ENCODE results near the gene OR13C5. TPM values are rescaled to one million over a fixed set of nuclear protein-coding genes. Genes with fewer than 3 reads are reported as not detected.
"Not testable (repeated sequence)": the region's sequence is repeated elsewhere in the genome, so short reads cannot be mapped to it uniquely, and the experiment has no call there.

The OR13C5 gene
- total and polyA plus RNA-seq, 12 donors = not detected

DNA sequence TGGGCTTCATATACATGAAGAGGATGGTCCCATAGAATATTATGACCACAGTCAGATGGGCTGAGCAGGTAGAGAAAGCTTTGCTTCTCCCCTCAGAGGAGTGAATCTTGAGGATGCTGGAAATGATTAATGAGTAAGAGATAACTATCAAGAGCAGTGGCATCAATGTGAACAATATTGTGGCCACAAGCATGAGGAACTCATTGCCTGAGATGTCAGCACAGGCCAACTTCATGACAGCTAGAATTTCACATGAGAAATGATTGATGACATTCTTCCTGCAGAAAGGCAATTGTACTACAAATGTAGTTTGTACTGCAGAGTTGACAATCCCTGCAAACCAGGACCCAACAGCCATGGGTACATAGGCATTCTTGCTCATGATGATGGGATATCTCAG is 18.2 kb upstream of the OR13C5 start:
- Histone ChIP-seq H3K4me1 (no peaks in the 10 kb centered on the region), H3K27me3 (no peaks in the 10 kb centered on the region), H3K27ac (no peak overlapping the region), H3K36me3 (no peaks in the 10 kb centered on the region), H3K9me3 (peaks cover 0 to 5% (median 0%) of the 10 kb centered on the region in 11 donors), H3K4me3 (no peak overlapping the region)
- no peak for DNase-seq
- intact Hi-C loops (cut with DNase I) = no loop called here
- no peak for TF ChIP-seq CTCF (IDR thresholded peaks at IDR 0.05)
- no peak for ATAC-seq

DNA sequence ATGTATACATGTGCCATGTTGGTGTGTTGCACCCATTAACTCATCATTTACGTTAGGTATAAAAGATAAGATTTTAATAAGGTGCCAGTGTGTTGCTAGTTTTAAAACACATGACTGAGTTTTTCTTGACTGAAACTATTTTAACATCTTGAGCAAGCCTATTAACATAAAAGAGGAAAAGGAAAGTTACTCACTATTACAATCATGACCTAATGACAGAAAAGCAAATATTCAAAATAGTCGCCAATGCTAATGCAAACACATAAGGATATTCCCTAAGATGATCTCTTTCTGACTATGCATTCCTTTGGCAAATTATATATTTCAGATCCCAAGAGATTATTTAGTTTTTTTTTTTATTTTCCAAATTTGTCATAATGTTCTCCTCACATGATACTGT is 12.0 kb upstream of the OR13C5 start:
- intact Hi-C loops (cut with DNase I) = no loop called here
- 72 to 80% methylated on average over 2 of the region's 2 CpGs for WGBS, 2 donors
- H3K4me1 ChIP-seq = no peaks in the 10 kb centered on the region
- H3K36me3 ChIP-seq = no peaks in the 10 kb centered on the region
- no peak for ATAC-seq
- no peak overlapping the region for H3K4me3 ChIP-seq
- no peak overlapping the region for H3K27ac ChIP-seq
- H3K9me3 ChIP-seq = peaks cover 0 to 5% (median 0%) of the 10 kb centered on the region in 11 donors
- H3K27me3 ChIP-seq = no peaks in the 10 kb centered on the region
- no peak for DNase-seq
- no peak for TF ChIP-seq CTCF (IDR thresholded peaks at IDR 0.05)

- no peaks in the 10 kb centered on the region for H3K36me3 ChIP-seq
- WGBS, 2 donors = 19 to 28% methylated on average over 1 of the region's 1 CpG
- ATAC-seq (no peak), DNase-seq (no peak)
- no peak overlapping the region for H3K4me3 ChIP-seq
- no peak for TF ChIP-seq CTCF (IDR thresholded peaks at IDR 0.05)
- H3K4me1 ChIP-seq = no peaks in the 10 kb centered on the region
- H3K9me3 ChIP-seq = no peaks in the 10 kb centered on the region
- no peak overlapping the region for H3K27ac ChIP-seq
- intact Hi-C loops (cut with DNase I) = no loop called here
- H3K27me3 ChIP-seq = no peaks in the 10 kb centered on the region
Observed at GRCh38 chr9:104608336-104608735, 9.1 kb upstream of the OR13C5 start.

GRCh38 chr9:104606152-104606551 is 6.9 kb upstream of the OR13C5 start:
- ATAC-seq (no peak), DNase-seq (no peak)
- H3K36me3 ChIP-seq = no peaks in the 10 kb centered on the region
- no peaks in the 10 kb centered on the region for H3K27me3 ChIP-seq
- H3K27ac ChIP-seq = no peak overlapping the region
- 85 to 90% methylated on average over 2 of the region's 2 CpGs for WGBS, 2 donors
- H3K4me1 ChIP-seq = no peaks in the 10 kb centered on the region
- intact Hi-C loops (cut with DNase I) = no loop called here
- no peak overlapping the region for H3K4me3 ChIP-seq
- TF ChIP-seq CTCF (IDR thresholded peaks at IDR 0.05) = no peak
- H3K9me3 ChIP-seq = no peaks in the 10 kb centered on the region

GRCh38 chr9:104605527-104605926 is 6.3 kb upstream of the OR13C5 start, which contains the start of gene OR13C2:
Gene OR13C2, minus strand, starts transcription at chr9:104605627. Its CDS starts 0 bp downstream, at chr9:104605627.
- H3K27ac ChIP-seq; H3K36me3 ChIP-seq; intact Hi-C loops (cut with DNase I); ATAC-seq; H3K4me3 ChIP-seq; H3K4me1 ChIP-seq; H3K9me3 ChIP-seq; DNase-seq; H3K27me3 ChIP-seq: not testable (repeated sequence)
- 57% methylated on average over 1 of the region's 1 CpG for WGBS, 2 donors

Data from heart right ventricle (tissue), 16 donors.